HepG2 (cell line): Measurements from ENCODE around the gene AP3M1. TPM values are rescaled to one million over a fixed set of nuclear protein-coding genes. Genes with fewer than 3 reads are reported as not detected.

Experiments
- CTCF ChIP-seq: sonication (generic); formaldehyde crosslinking; IDR thresholded peaks from 2 replicates; pipeline ENCODE4 v1.5.0; 2020; ENCODE audit warnings: mild to moderate bottlenecking, missing genetic modification reagents, moderate library complexity
- GFI1 ChIP-seq: sonication (generic); formaldehyde crosslinking; IDR thresholded peaks from 2 replicates; pipeline ENCODE4 v1.5.0; 2020; ENCODE audit warnings: missing genetic modification reagents, mild to moderate bottlenecking, borderline replicate concordance
- MAX ChIP-seq: IDR thresholded peaks from 2 replicates; pipeline ENCODE4 v1.6.1; 2012; ENCODE audit warnings: inconsistent platforms
- MIER3 ChIP-seq: IDR thresholded peaks from 2 replicates; pipeline ENCODE4 v1.6.1; 2016; ENCODE audit warnings: missing compliant biosample characterization, borderline replicate concordance
- NCOA1 ChIP-seq: sonication (generic); formaldehyde crosslinking; IDR thresholded peaks from 2 replicates; pipeline ENCODE4 v1.9.0; 2021; ENCODE audit warnings: missing genetic modification reagents
- POLR2A ChIP-seq, 2 experiments: IDR thresholded peaks; 2 replicates each; pipeline ENCODE4 v1.6.1; 2011; ENCODE audit warnings: low read depth in 2 of 2, low read length in 2 of 2, mild to moderate bottlenecking in 1 of 2, moderate library complexity in 1 of 2; ENCODE audit not compliant: insufficient read depth in 1 of 2
- PRDM4 ChIP-seq: sonication (generic); formaldehyde crosslinking; IDR thresholded peaks from 2 replicates; pipeline ENCODE4 v1.9.0; 2021; ENCODE audit warnings: missing genetic modification reagents, borderline replicate concordance
- RNF2 ChIP-seq: fragments of 450-650 bp; conservative IDR thresholded peaks from 2 replicates; pipeline ENCODE4 v1.6.1; 2016; ENCODE audit warnings: low read depth
- SALL1 ChIP-seq: sonication (generic); formaldehyde crosslinking; IDR thresholded peaks from 2 replicates; pipeline ENCODE4 v1.8.0; 2022; ENCODE audit warnings: mild to moderate bottlenecking, missing genetic modification reagents
- SIX1 ChIP-seq: sonication (generic); formaldehyde crosslinking; IDR thresholded peaks from 2 replicates; pipeline ENCODE4 v1.4.0; 2020; ENCODE audit warnings: missing genetic modification reagents, borderline replicate concordance
- SKI ChIP-seq: fragments of 450-650 bp; IDR thresholded peaks from one replicate; pipeline ENCODE4 v1.6.1; 2018; ENCODE audit warnings: mild to moderate bottlenecking; ENCODE audit not compliant: partially characterized antibody
- TCF12 ChIP-seq, 2 experiments: fragments of 450-650 bp in 1 of 2; sonication (generic) in 1 of 2; formaldehyde crosslinking in 1 of 2; IDR thresholded peaks; 2 replicates each; pipeline versions ENCODE4 v1.6.1 to v1.8.0; 2017 to 2022; ENCODE audit warnings: antibody characterized with exemption in 1 of 2, mild to moderate bottlenecking in 1 of 2, missing genetic modification reagents in 1 of 2, moderate library complexity in 1 of 2
- TEAD3 ChIP-seq: optimal IDR thresholded peaks from 2 replicates; pipeline ENCODE3; 2016; ENCODE audit warnings: borderline replicate concordance
- TGIF2 ChIP-seq: IDR thresholded peaks from 2 replicates; pipeline ENCODE4 v1.6.1; 2016; ENCODE audit warnings: control low read depth, missing compliant biosample characterization
- THAP9 ChIP-seq: sonication (generic); formaldehyde crosslinking; IDR thresholded peaks from 2 replicates; pipeline ENCODE4; 2020; ENCODE audit warnings: missing genetic modification reagents, mild to moderate bottlenecking, borderline replicate concordance
- ZFP36L2 ChIP-seq: sonication (generic); formaldehyde crosslinking; IDR thresholded peaks from 2 replicates; pipeline ENCODE4 v1.4.0; 2020; ENCODE audit warnings: missing genetic modification reagents
- ZNF280D ChIP-seq: sonication (generic); formaldehyde crosslinking; IDR thresholded peaks from 2 replicates; pipeline ENCODE4 v1.5.1; 2020; ENCODE audit warnings: mild to moderate bottlenecking, missing genetic modification reagents
- ZNF670 ChIP-seq: sonication (generic); formaldehyde crosslinking; IDR thresholded peaks from 2 replicates; pipeline ENCODE4 v1.8.0; 2022; ENCODE audit warnings: mild to moderate bottlenecking, missing genetic modification reagents, borderline replicate concordance
- polyA plus RNA-seq, 8 experiments: library from polyadenylated mRNA; depleted of rRNA in 3 of 8; stranded (reverse) in 7 of 8; unstranded in 1 of 8; fragments of >200 nt; fragmentation: Illumina TruSeq in 4 of 8; extraction: Trizol in 4 of 8; gene quantifications; 2 replicates each; pipeline versions ENCODE4 v1.2.1 to v1.2.3, GENCODE V29; 2011 to 2016; ENCODE audit warnings: low read depth in 4 of 8, missing spikeins in 1 of 8, mixed read lengths in 1 of 8; ENCODE audit not compliant: insufficient read depth in 1 of 8
- total RNA-seq, 5 experiments: library from RNA; depleted of rRNA; stranded (reverse); fragments of >200 nt; fragmentation: Illumina TruSeq; extraction: Trizol; gene quantifications; 2 replicates each; pipeline ENCODE4 v1.2.3, GENCODE V29; 2016; ENCODE audit warnings: low read depth in 1 of 5

AP3M1 gene
- total and polyA plus RNA-seq, 2 of the 13 experiments (the other 11 are each of a cell fraction or from before 2014, with no cell fraction given) = 29.0 to 31.6 TPM

- TF ChIP-seq THAP9 (CRISPR knock-in tag) (peak; percentile 70; the same call in 1 of the 2 replicates), MIER3 (0 out of 2 replicates have a peak, but pooled peaks have one; percentile 38), SALL1 (CRISPR knock-in tag) (peak; percentile 52; the same call in 1 of the 2 replicates), CTCF (CRISPR knock-in tag) (peak; percentile 56), GFI1 (CRISPR knock-in tag) (0 out of 2 replicates have a peak, but pooled peaks have one; percentile 32), SIX1 (CRISPR knock-in tag) (no peak), SKI (peak; percentile 25), ZFP36L2 (no peak), TCF12 (IDR thresholded peaks at IDR 0.05) (no peak), TCF12 (CRISPR knock-in tag; IDR thresholded peaks at IDR 0.05) (0 out of 2 replicates have a peak, but pooled peaks have one; percentile 20), ZNF280D (CRISPR knock-in tag) (no peak), TGIF2 (CRISPR knock-in tag) (peak; percentile 11), ZNF670 (CRISPR knock-in tag) (peak; percentile 8; the same call in 1 of the 2 replicates), MAX (peak; percentile 80), NCOA1 (0 out of 2 replicates have a peak, but pooled peaks have one; percentile 44), PRDM4 (no peak), TEAD3 (CRISPR knock-in tag) (peak; percentile 3), POLR2A (IDR thresholded peaks at IDR 0.05; ENCODE audit: insufficient read depth in 1 of 2, low read depth in 2 of 2, low read length in 2 of 2) (peak; percentile 91 to 97), RNF2 (peak; percentile 71; the same call in 1 of the 2 replicates)
Observed at GRCh38 chr10:74150990-74151878, 606 bp upstream of the AP3M1 start, which contains the start of gene ADK (continued).
